Measurements from ENCODE around the gene PLD6. TPM values are rescaled to one million over a fixed set of nuclear protein-coding genes. Genes with fewer than 3 reads are reported as not detected.

Gene PLD6
- total RNA-seq, 1 experiment from 2014 or later, result 0.09 TPM

DNA sequence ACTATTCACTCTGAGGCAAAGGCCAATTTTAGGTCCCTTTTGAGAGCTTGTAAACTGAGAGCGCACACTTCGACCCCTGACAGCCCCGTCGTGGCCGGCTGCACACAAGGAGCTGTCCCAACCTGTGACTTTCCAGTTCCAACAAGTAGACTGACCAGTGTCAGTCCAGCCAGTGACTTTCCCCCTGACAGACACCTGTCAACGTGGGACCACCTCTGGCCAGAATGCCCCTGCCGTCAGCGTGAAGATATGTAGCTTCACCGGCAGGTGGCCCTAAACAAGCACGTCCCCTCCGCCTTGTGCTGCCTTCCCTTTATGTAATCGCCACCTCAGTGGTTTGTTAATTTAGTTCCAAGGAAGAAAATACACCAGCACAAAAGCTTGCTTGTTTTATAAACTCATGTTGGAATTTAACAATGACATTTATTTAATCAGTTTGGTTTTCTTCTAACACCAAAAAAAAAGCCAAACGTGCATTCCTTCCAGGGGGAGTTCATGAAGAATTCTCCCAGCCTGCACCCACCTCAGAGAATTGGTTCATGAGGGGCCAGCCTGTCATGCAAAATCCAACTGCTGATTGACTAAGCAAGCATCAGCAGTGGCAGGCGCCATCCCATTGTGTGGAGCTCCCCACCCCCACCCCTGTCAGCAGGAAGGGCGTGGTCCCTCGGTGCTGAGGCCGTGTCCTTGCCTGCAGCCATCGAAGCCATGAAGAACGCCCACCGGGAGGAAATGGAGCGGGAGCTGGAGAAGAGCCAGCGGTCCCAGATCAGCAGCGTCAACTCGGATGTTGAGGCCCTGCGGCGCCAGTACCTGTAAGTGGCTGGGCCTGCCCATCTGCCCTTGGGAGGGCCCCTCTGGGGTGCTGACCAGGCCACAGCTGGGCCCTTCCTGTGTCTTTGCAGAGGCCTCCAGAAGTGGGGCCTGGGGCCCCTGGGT lies 33.9 kb downstream of the PLD6 start:
- Histone ChIP-seq H2BK5ac (ENCODE audit: insufficient read length, low read length) (no peak overlapping the region), H3K14ac (ENCODE audit: insufficient read depth, low read length) (no peak overlapping the region), H2BK12ac (ENCODE audit: insufficient read length, low read depth, low read length) (no peak overlapping the region), H3K56ac (ENCODE audit: insufficient read length, low read depth, low read length) (no peak overlapping the region), H3T11ph (ENCODE audit: low read length) (no peak overlapping the region), H4K8ac (replicated peaks; ENCODE audit: insufficient read length, low read depth, low read length) (no peak overlapping the region), H2BK120ac (ENCODE audit: low read depth, low read length, poor library complexity, severe bottlenecking) (no peak overlapping the region), H3K4me1 (ENCODE audit: insufficient read depth, low read length) (no peaks in the 10 kb centered on the region), H3K79me2 (ENCODE audit: insufficient read depth, low read length) (no peaks in the 10 kb centered on the region), H2AK5ac (ENCODE audit: insufficient read length, low read length) (no peak overlapping the region), H4K5ac (ENCODE audit: insufficient read length, low read depth, low read length) (no peak overlapping the region), H4K20me1 (ENCODE audit: control insufficient read depth, insufficient read depth, insufficient read length) (no peaks in the 10 kb centered on the region), H3K9ac (ENCODE audit: extremely low read depth, insufficient read length, low read length) (no peak overlapping the region), H3K4me2 (ENCODE audit: insufficient read depth, insufficient read length, low read length) (no peak overlapping the region), H3K79me1 (ENCODE audit: insufficient read depth, low read depth, low read length, poor library complexity, severe bottlenecking) (no peaks in the 10 kb centered on the region), H3K9me3 (ENCODE audit: control insufficient read depth, low read depth, low read length) (no peaks in the 10 kb centered on the region), H2BK20ac (ENCODE audit: low read depth, low read length, poor library complexity, severe bottlenecking) (no peak overlapping the region), H2BK15ac (ENCODE audit: low read depth, low read length) (no peak overlapping the region), H3K23ac (ENCODE audit: insufficient read length, low read depth, low read length) (no peak overlapping the region), H3K27me3 (ENCODE audit: insufficient read depth, low read length) (no peaks in the 10 kb centered on the region), H3K18ac (ENCODE audit: insufficient read length, low read depth, low read length) (no peak overlapping the region), H3K4ac (ENCODE audit: low read depth, low read length) (no peak overlapping the region), H3K23me2 (ENCODE audit: insufficient read length, low read depth, low read length, poor library complexity, severe bottlenecking) (no peaks in the 10 kb centered on the region), H3K27ac (ENCODE audit: insufficient read length, low read depth, low read length) (no peak overlapping the region), H4K91ac (ENCODE audit: insufficient read length, low read depth, low read length) (no peak overlapping the region), H2AFZ (ENCODE audit: low read length) (no peak overlapping the region)
- peaks cover 2 to 14% of the 10 kb centered on the region in 2 experiments; a peak in 2 of 4 replicates for H3K4me1 Mint-ChIP-seq
- no peak overlapping the region; a peak in 1 of 7 replicates for H3K27ac Mint-ChIP-seq
- H3K36me3 Mint-ChIP-seq (ENCODE audit: insufficient read depth in 1 of 3, low read depth in 3 of 3), result peaks cover 12 to 63% (median 37%) of the 10 kb centered on the region in 3 experiments; a peak in 6 of 7 replicates
- no CpG with 5 or more reads among the region's 26 CpGs for WGBS (ENCODE audit: extremely low coverage, insufficient read length, low lambda C conversion rate)
- H3K9me3 Mint-ChIP-seq, result no peaks in the 10 kb centered on the region
- peak; percentile 63 for DNase-seq
- H3K27me3 Mint-ChIP-seq (ENCODE audit: low read depth), result no peaks in the 10 kb centered on the region
- TF ChIP-seq, protein P1, sequence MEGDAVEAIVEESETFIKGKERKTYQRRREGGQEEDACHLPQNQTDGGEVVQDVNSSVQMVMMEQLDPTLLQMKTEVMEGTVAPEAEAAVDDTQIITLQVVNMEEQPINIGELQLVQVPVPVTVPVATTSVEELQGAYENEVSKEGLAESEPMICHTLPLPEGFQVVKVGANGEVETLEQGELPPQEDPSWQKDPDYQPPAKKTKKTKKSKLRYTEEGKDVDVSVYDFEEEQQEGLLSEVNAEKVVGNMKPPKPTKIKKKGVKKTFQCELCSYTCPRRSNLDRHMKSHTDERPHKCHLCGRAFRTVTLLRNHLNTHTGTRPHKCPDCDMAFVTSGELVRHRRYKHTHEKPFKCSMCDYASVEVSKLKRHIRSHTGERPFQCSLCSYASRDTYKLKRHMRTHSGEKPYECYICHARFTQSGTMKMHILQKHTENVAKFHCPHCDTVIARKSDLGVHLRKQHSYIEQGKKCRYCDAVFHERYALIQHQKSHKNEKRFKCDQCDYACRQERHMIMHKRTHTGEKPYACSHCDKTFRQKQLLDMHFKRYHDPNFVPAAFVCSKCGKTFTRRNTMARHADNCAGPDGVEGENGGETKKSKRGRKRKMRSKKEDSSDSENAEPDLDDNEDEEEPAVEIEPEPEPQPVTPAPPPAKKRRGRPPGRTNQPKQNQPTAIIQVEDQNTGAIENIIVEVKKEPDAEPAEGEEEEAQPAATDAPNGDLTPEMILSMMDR (conservative IDR thresholded peaks at IDR 0.05), result no peak; the same call in 2 of the 3 replicates
- H3K4me3 Mint-ChIP-seq, result no peak overlapping the region

All from H9 (cell line).